ENCODE data around the gene PRKCH. TPM values are rescaled to one million over a fixed set of nuclear protein-coding genes. Genes with fewer than 3 reads are reported as not detected.
A peak's percentile ranks its signal among the peaks of the same experiment; 100 is the strongest.
"Not testable (repeated sequence)": the region's sequence is repeated elsewhere in the genome, so short reads cannot be mapped to it uniquely, and the experiment has no call there.

Gene PRKCH
- total RNA-seq, 1 experiment from 2014 or later, result 3.8 TPM

DNA sequence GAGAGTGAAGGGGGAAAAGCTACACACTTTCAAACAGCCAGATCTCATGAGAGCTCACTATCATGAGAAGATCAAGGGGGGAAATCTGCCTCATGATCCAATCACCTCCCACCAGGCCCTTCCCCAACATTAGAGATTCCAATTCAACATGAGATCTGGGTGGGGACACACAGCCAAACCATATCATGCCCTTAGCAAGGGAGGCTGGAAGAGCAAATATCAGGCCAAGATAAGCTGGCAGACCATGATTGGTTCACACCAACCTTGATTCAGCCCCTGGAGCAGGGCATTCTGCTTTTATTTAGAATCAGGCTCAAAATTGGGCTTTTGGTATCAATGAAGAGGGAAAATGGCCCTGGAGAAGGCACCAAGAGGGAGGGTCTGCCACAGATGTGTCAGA lies 137.4 kb downstream of the PRKCH start:
- no peak for DNase-seq (ENCODE audit: low read depth)

DNA sequence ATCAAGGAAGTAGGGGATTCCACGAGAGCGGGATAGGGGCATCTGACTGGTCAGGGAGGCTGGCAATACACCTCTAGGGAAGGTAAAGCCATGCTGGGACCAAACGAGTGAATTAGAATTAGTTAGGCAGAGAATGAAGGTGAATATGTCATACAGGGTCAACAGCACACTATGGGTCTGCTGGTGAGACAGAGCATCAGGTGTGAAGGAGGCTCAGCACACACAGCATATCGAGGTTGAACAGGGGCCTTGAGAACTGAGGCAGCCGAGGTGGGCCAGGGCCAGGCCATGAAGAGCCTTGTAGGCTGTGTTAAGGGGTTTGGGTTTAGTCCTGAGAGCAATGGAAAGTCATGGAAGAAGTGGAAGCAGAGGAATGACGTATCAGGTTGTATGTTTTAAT lies 137.8 kb downstream of the PRKCH start:
- no peak for DNase-seq (ENCODE audit: low read depth)

DNA sequence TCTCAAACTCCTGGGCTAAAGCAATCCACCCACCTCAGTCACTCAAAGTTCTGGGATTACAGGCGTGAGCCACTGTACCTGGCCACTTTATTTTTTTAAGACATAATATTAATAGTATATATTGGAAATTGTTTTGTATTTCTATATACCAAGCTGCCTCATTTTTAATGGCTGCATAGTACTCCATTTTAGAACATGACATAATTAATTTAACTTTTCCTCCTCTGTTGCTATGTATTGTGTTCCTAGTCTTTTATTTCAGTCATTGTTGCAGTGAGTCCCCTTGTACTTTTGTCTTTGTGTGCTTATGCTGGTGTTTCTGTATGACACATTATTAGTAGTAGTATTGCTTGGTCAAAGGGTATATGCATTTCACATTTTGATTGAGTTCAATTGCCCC lies 138.7 kb downstream of the PRKCH start:
- no peak for DNase-seq (ENCODE audit: low read depth)

DNA sequence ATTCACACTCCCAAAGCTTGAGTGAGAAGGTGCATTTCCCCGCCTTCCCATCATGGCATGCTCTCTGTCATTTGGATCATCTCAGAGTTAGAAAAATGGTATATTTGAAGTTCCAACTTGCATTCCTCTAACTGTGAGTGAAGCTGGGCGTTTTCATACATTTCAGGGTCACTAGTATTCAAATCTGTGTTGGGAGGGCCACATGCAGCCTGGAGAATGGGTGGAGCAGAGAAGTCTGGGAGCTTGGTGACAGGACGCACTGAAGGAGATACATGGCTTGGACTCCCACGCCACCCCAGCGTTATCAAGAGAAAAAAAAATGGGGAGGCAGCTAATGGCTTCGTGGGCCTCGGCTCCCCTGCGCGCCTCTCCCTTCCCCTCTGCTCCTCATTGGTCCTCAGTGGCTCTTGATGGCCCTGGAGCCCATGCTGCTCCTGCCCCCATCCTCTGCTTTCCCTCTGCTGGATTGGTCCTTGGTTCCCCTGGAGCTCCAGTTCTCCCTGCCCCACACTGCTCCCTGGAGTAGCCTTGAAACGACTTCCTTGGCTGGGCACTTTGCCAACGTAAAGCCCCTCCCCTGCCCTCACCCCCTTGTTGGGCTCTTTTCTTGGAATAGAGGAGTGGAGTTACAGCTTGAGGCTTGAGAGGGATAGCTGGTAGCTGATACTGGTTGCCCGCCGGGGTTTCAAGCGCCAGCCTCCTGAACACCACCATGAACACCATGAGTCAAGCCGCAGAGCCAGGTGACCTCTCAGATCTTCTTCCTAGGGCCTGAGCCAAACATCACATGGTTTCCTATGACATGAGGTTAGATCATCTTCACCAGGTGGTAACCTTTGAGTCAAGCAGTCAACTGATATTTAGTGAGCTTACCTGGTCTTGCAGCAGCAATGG lies 139.6 kb downstream of the PRKCH start:
- DNase-seq (ENCODE audit: low read depth), result no peak

DNA sequence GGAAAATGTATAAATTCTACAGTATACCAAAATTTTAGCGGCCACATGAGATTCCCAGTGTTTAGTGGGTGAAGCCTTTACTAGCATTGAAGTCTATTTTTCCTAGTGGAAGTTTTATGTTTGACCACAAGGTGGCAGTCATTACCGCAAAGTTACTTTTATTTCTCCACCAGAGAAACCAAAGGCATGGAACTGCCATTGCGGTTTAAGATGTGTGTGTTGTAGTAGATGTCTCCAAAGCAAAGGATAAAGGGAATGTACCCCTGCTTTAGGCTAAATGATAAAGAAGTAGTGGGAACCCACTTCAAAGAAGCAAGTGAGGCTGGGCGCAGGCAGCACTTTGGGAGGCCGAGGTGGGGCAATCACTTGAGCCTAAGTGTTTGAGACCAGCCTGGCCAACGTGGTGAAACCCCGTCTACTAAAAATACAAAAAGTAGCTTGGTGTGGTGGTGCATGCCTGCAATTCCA lies 140.5 kb downstream of the PRKCH start:
- peak; percentile 79 for DNase-seq (ENCODE audit: low read depth)

DNA sequence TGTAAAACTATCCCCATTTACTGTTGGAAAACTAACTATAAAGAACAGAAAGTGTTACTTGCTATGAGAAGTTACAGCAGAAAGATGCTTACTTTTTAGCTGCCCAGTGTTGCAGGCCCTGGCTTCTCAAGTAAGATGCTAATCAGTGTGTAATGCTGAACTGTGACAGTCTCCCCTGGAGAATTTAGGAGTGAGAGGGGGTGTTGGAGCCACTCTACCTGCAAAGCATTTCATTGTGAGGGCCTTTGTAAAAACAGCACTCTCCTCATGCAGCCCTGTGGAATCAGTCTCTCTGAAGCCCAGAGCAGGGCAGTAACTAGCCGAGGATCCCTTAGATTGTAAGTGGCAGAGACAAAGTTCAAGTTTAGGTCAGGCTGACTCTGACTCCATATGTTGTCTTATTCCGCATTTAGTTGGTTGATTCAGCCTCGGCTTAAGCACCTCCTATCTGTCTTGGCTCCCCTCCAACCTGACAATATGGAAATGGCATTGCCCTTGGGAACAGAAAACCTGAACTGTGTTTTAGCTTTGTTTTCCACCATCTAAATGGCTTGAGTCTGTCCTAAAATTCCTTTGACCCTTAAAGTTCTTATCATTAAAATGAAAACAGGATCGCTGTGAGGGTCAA lies 141.3 kb downstream of the PRKCH start:
- peak; percentile 63 for DNase-seq (ENCODE audit: low read depth)

DNA sequence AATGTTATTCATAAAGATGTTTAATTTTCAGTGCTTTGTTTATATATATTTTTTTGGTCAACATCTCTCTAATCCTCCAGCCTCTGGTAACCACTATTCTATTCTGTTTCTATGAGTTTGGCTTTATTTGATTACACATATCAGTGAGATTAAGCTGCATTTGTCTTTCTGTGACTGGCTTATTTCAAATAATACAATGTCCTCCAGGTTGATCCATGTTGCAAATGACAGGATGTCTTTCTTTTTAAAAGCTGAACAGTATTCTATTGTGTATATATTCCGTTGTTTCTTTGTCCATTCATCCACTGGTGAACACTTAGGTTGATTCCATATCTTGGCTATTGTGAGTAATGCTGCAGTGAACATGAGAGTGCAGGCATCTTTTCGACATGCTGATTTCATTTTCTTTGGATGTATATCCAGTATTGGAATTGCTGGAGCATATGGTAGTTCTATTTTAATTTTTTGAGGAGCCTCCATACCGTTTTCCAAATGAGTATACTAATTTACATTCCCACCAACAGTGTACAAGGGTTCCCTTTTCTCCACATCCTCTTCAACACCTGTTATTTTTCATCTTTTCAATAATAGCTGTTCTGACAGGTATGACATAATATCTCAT lies 142.4 kb downstream of the PRKCH start:
- no peak for DNase-seq (ENCODE audit: low read depth)

DNA sequence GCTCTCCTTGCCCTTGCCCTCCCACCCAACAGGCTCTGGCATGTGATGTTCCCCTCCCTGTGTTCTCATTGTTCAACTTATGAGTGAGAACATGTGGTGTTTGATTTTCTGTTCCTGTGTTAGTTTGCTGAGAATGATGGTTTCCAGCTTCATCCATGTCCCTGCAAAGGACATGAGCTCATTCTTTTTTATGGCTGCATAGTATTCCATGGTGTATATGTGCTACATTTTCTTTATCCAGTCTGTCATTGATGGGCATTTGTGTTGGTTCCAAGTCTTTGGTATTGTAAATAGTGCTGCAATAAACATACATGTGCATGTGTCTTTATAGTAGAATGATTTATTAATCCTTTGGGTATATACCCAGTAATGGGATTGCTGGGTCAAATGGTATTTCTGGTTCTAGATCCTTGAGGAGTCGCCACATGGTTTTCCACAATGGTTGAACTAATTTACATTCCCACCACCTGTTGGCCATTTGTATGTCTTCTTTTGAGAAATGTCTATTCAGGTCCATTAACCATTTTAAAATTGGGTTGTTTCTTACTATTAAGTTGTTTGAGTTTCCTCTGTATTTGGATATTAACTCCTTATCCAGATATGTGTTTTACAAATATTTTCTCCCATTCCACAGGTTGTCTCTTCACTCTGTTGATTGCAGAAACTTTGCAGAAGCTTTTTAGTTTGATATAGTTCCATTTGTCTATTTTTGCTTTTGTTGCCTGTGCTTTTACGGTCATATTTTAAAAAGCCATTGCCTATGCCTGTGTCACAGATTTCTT lies 143.4 kb downstream of the PRKCH start:
- DNase-seq (ENCODE audit: low read depth), result not testable (repeated sequence)

DNA sequence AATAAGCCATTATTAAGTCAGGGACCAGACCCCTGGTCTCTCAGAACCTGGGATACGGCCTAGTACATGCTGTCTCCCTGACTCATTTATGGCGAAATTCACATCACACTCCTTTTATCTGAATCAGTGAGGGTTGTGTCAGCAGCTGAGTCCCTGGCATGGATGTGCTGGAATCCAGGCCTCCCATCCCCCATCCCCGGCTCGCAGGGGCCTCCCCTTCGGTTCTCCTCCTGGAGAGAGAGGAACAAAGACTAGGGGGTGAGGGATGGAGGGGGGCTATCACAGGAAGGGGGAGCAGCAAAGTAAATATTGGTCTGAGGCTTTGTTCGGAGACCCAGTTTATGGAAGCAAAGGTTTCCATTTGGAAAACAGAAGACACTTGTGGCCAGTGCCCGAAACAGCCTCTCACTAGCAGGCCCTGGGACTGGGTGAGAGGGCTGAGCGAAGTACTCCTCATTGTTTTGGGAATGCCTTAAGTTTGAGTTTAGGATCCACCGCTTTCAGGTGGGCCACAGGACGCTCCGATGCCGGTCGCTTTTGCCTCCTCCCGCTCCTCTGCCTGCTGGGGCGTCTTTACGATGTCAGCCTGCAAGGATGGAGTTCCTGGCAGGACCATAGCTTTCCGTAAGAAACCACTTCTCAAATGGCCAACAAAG lies 145.0 kb downstream of the PRKCH start:
- DNase-seq (ENCODE audit: low read depth), result peak; percentile 89

DNA sequence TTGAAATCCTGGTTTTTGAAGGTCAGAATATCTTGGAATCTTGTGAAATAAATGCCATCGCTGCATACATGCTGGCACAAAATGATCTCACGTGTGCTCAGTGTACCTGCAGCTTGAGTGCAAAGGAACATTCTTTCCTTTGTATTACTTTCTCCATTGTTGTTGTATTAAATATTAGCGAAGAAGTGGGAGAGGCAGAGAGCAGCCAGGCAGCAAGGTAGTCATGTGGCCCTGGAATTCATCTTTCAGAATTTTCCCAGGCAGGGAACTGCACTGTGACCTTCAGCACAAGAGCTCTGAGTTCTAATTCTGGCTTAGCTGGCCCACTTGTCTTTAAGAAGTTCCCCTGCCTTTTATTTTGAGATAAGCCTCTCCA lies 145.5 kb downstream of the PRKCH start:
- DNase-seq (ENCODE audit: low read depth), result no peak

DNA sequence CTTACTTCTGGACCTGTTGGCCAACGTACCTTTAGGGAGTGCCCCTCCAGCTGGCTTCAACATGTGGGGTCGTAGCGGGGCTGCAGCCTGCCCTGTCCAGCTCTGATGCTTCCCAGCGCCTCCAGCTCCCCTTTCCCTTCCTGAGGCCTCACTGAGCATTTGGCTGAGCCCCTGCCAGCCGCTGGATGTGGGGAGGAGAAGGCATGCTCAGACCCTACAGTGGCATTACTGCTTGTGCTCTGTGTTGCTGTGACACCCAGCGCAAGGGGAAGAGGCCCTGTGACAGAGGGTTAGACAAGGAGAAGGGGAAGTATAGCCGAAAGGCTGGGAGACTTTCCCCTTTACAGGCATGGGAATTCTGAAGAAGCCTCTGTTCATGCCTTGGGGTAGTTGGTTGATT lies 145.9 kb downstream of the PRKCH start:
- DNase-seq (ENCODE audit: low read depth), result no peak

DNA sequence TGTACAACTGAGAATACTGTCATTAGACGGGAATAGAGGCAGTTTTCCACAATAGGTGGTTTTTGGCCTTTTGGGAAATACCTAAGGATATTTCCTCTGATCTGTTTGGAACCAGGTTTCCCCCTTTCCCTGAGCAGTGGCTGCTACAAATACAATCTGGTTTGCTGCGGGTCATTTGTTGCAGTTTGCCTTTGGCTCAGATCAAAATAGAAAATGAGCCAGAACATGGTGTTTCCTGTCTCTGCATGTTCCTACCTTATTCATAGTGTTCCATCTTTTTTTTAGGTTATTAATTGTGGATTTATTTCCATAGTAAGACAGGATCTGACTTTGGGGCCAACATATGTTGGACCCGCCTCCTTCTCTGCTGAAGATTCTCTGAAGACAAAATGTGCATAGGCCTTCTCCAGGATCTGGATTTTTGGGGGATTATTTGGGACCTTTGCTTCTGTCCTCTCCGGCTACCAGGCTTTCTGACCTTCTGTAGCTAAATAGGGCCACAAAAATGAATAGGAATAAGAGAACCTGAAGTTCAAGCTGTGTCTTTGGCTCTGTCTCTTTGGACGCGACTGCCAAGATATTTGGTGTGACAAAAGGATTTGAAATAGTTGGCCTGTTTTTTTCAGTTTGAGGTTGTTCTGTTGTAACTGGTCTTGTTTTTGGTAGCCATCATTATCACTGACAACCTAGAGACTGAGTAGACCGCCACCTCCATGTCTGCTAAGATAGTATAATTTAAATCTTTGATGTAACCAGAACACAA lies 146.9 kb downstream of the PRKCH start:
- no peak for DNase-seq (ENCODE audit: low read depth)

DNA sequence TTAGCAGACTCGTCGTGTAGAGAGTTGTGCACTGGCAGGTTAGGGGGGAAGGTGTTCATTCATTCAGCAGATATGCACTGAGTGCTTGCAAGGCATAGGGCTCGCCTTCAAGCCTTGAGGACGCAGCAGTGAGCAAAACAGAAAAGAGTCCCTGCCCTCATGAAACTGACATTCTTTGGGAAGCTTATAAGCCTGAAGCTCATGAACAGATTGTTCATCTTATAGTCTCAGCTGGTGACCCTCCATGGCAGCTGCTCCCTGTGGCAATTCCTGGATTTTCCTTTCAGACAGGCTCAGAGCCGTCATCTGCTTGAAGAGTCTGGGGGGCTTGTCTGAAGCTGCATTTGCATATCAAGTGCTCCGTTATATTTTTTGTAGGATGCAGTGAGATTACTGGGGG lies 148.4 kb downstream of the PRKCH start:
- no peak for DNase-seq (ENCODE audit: low read depth)

DNA sequence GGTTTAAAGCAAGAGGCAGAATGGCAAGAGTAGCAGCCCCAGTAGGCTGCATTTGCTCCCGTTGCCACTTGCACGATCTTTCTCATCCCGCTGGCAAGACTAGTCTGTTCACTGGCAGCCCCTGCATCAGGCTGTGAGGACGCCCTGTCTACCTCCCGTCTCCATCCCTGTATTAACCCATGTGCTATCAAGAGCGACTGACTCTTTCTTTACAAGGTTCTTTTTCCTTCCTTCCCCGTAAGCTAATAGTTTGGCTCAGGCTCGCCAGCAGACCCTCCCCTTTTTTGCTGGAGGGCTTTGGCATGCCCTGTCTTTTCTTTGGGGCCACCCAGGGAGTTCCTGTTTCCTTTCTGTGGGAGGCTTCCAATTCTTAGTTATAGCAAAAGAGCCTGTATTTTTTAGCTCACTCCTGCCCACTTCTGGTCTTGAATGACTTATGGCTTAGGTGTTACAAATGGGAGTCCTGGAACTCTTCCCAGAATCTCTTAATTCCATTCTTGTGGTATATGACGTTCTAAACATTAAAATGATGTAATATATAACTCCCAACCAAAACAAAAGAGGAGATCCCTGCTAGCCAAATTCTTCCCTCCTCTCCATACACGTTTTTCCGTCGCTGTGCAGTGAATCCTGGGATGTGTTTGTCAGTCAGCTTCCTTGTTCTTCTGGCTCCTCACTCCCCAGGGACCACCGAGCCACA lies 149.0 kb downstream of the PRKCH start:
- DNase-seq (ENCODE audit: low read depth), result peak; percentile 97

DNA sequence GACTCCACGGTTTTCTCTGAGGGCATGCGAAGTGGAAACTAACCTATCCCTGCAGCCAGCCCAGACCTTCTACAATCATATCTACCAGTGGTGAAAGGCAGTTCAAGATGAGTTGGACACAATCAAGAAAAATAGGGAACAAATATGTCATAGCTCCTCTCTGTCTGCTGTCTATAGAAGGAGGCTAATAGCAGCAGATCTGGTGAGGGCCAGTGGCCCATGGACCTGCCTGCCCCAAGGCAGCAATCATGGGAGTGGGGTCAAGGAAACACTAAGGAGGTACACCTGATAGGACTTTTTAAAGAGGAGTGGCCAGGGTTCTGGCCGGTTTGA lies 149.5 kb downstream of the PRKCH start:
- no peak for DNase-seq (ENCODE audit: low read depth)

DNA sequence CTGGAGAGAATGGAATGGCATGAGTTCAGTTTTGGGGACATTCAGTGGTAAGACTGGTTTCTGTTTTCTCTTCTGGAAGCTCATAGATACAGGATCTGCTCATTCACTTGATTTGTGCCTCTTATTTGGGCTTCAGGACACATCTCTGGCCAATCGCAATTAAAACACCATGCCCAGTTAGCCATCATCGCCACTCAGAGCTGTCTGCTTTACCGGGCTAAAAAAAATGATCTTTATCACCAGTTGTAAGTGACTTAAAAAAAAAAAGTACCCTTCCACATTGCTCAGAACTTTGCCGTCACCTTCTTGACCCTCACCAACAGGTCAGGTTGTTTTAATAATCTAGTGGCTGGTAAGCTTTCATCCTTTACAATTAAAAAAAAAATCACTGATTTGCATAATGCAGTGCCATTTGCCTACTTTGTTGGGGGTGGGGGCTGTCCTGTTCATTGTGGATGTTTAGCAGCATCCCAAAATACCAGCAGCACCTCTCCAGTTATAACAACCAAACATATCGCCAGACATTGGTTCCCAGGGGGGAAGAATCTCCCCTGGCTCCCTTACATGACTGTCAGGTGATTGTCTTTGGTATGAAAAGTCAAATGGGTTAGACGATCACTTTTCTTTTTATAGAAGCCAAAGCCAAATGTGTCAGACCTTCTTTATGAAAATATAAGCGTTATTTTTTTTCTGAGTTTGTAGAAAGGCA lies 150.1 kb downstream of the PRKCH start:
- DNase-seq (ENCODE audit: low read depth), result peak; percentile 47

DNA sequence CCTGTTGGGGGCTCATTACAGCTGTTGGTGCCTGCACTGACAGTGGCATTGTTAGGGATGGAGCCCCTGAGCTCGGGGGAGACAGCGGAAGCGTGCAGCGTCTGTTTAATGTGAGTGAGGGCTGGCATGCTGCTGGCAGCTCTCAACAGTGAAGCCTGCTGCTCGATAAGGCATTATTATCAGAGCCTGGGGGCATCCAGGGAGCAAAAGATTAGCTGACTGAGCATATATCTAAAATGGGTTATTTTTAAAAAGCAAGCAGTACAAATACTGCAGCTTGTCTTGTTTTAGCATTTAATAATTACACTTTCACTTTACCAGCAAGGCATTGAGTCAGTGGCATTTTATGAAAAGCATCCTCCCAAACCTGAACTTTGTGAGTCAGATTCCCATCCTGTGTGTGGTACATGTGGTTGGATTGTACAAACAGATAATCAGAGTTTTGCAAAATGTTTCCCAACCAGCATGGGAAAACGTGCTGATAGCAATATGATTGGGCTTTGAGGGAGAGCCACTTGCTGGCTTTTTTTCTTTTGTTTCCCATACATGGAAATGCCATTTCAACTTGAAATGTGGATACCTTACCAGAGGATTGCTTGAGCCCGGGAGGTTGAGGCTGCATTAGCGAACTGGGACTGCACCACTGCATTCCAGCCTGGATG lies 150.8 kb downstream of the PRKCH start:
- peak; percentile 99 for DNase-seq (ENCODE audit: low read depth)

DNA sequence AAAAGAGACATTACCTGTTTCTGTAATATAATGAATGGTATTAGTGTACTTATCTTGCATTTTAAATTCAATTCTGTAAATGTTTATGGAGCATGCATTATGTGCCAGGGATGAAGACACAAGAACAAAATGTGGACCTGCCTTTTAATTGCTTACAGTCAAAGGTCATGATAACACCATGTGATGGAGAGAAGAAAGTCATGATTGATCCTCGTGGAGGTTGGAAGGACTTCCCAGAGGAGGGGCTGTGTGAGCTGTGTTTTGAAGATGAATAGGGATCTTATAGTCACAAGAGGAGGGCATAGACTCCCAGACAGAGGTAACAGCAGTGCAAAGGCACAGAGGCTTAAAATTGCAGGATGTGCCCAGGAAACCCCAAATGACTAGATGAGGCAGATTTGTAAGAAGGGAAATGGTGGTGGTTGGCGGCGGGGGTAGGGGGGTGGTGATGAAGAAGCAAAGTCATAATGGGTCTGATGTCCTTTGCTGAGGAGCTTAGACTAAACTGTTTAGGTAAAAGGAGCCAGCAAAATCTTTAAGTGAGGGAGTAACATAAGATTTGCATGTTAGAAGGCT lies 151.5 kb downstream of the PRKCH start:
- peak; percentile 38 for DNase-seq (ENCODE audit: low read depth)

DNA sequence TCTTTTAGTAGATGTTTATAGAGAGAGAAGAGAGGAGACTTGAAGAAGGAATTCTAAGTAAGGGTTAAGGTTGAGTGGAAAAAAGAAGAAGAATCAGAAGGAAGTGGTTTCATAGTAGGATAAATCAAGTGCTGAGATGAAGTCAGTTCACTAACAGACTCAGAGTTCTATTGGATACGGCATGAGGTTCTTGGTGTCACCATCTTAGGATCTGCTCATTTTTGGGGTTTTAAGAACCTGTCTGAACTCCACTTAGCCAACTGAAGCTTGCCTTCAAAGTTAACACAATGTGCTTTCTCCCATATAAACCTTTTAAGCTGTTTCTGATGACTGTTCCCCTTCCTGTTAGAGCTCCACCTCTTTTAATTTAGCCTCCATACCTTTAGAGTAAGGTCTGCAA lies 152.6 kb downstream of the PRKCH start:
- no peak for DNase-seq (ENCODE audit: low read depth)

Measured in M059J (cell line).